HG03280 (cell line): ENCODE results near the gene TCAF1.
"Not testable (repeated sequence)": the region's sequence is repeated elsewhere in the genome, so short reads cannot be mapped to it uniquely, and the experiment has no call there.

ENCODE experiments used
- ATAC-seq: cut with Tn5 transposase; IDR thresholded peaks from one replicate; pipeline ENCODE4 v1.9.1; 2021; ENCODE audit warnings: mild to moderate bottlenecking, moderate library complexity; ENCODE audit not compliant: unreplicated experiment

Gene TCAF1

DNA sequence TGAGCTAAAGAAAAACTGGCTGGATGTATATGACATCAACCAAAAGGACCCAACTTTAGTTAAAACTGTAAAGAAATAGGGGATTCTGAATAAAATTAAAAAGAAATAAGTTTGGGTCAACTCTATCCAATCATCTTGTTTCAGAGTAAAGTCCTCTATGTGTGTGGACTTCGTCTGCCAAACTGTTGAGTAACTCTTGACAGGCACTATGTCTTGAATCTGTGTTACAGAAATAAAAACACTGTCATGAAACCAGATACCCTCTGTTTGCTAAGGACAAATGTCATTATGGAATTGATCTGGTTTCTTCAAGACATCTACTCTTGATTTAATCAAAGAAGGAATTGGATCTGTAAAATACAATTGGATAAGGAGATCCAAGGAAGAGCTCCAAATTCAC is 46.5 kb downstream of the TCAF1 start:
- not testable (repeated sequence) for ATAC-seq

- no peak for ATAC-seq
Observed at GRCh38 chr7:143850682-143851081, 51.3 kb downstream of the TCAF1 start.

- ATAC-seq = no peak
Observed at GRCh38 chr7:143849785-143850479, 52.0 kb downstream of the TCAF1 start.

- ATAC-seq = no peak
Observed at GRCh38 chr7:143848192-143848591, 53.8 kb downstream of the TCAF1 start.

GRCh38 chr7:143846692-143847091 is 55.3 kb downstream of the TCAF1 start:
- peak; percentile 53 for ATAC-seq

GRCh38 chr7:143841696-143842095 is 60.3 kb downstream of the TCAF1 start:
- ATAC-seq = not testable (repeated sequence)

- not testable (repeated sequence) for ATAC-seq
Observed at GRCh38 chr7:143840062-143840461, 61.9 kb downstream of the TCAF1 start.

DNA sequence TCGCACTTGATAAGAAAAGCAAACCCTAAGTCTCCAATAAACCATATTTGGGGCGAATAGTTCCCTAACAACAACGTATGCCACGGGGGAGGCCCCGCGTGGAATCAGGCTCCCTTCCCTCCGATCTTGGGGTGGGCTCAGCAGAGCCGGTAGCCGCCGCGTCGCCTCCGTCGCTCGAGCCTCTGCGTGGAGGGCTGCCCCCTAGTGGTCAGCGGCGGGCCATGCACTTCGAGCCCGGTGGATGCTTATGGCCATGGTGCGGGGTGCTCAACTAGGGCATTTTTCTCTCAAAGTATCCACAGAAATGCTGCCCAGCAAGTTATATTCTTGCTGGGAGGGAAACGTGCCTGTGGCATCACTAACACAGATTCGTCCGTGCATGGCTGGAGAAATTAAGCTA is 64.8 kb downstream of the TCAF1 start:
- ATAC-seq = peak; percentile 63

DNA sequence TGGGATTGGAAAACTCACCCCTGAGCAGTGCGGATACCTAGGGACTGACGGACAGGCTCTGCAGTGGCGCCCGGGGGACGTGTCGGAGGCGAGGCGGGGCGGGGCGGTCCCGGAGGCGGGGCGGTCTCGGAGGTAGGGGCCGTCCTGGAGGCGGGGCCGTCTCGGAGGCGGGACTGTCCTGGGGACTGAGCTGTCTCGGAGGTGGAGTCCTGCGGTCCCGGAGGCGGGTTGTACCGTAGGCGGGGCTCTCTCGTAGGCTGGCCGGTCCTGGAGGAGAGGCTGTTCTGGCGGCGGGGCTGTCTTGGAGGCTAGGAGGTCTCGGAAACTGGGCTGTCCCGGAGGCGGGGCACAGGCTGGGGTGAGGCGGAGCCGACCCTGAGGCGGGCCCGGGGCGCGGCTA is 65.4 kb downstream of the TCAF1 start:
- peak; percentile 82 for ATAC-seq

DNA sequence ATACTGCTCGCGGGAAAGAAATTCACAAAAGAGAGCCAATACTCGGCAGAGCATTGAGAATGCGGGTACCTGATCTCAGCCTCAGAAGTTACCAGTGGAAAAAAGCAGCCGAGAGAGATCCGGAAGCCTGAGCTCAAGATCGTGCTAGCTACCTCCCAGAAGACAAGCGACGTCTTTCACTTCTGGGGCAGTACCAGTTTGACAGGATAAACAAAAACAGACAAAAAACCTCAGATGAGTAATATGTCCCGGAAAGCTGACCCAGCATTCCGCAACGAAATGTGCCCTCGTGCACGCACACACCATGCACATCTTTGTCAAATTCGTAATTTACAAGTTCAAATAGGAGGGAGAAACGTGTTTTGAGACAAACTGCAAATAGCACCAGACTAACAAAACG is 65.9 kb downstream of the TCAF1 start:
- ATAC-seq = peak; percentile 27

- not testable (repeated sequence) for ATAC-seq
Observed at GRCh38 chr7:143826578-143826977, 75.4 kb downstream of the TCAF1 start.

DNA sequence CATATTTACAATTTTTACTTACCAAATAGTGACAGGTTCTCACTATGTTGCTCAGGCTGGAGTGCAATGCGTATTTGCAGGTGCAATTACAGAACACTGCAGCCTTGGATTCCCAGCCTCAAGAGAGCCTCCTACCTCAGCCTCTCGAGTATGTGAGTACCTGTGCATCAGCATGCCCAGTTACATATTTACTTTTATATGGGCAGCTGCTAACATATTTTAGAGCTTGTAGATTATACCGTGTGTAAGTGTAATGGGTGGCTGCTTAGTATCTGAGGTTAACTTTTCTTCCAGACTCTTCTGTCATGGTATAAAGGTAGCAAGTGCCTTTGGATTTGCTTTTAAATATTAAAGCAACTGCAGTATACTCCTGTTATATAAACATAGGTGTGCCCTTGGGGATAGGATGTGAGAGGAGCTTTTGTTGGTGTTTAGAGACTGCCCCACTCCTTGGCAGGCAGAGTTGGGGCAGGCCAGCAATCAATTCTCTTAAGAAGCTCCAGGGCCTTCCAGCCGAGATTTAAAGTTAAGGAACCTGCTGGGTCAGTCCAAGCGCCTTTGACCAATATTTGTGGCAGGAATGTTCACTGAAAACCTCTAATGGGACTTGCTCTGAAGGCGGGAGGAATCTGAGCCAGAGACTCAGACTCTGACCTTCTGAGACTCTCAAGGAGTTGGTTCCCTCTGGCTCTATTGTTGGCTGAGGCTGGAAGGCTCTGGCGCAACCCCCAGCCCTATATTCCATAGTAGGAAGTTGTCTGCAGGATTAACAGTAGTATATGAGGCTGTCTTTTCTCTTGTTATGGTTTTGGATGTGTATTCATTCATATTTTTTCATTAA is 77.5 kb downstream of the TCAF1 start:
- ATAC-seq = not testable (repeated sequence)

DNA sequence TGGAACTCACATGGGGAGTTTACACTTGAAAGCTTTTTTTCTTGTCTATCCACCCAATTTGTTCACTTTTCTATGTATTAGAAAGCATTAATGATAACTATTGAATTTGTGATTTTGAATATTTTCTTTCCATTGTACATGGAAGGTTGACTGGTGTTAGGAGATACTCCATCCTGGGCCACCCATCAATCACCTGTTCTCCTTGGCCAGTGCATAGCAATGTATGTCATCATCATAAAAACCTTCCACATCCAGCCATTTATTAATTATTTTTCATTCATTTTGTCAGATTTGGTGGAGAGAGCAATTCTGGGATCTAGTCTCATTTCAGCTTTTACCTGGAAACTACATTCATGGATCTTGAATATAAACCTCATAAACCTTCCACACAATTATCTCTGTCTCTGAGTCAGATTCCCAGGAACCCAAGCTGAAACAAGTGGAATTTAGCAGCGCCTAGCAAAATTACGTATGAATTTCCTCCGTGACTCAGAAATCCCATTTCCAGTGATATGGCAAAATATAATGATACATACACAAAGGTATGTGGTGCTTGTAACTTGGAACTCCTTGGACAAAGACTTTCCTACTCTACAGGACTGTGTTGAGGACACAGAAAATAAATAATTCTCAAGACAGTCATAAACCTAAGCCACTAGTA is 78.2 kb downstream of the TCAF1 start:
- ATAC-seq = not testable (repeated sequence)

DNA sequence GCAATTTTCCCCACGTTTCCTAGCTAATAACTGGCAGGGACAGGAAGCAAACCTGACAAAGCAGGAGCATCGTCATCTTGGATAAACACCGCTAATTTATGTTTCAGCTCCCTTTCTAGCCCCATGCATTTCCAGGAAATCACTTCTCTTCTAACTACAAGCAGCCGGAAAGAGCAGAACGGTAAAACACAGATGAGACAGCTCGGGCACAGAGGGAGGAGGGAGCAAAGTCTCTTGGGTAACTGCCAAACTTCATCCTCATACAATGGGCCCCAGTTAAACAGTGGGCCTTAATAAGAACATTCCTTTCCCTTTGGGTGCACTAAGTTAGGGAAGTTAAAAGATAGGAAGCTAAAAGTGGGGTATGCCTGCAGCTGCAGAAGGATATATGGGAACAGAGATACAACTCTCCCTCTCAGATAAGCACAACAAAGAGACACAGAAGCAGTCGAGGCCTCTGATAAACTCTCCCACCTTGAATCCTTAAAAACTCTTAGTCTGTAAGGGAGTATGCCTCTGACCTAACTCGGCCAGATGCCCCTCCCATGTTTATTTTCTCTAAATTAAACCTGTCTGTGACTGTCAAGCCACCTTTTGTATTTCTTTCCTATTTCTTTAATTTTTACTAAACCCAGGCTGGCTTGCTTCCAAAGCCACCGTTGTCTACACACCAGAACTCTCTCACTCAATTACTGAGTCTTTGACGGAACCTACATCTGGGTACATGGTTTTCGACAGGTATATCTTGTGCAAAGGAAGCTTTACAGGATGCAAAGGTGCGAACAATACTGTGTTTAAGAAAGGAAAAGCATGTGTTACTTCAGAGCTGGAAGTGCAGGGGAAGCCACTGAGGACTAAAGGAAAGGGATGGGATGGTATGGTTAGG is 80.3 kb downstream of the TCAF1 start:
- ATAC-seq = not testable (repeated sequence)

DNA sequence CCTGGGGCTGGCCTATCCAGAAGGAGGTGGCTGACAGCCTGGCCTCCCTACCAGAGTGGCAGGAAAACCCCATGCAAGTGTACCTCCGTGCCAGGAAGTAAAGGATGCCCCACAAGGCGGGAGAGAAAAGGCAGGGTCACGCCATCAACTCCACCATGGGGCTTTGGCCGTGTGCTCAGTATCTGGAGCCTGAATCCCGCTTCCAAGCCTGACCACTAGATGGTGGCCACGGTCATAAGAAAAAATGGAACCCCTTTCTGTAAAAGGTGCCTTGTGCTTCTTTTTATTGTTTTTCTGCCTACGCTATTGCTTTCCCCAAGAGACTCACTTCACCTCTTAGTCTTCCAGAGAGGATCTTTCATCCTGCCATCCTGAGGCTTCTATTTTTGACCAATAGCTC is 84.1 kb downstream of the TCAF1 start:
- ATAC-seq = peak; percentile 86

DNA sequence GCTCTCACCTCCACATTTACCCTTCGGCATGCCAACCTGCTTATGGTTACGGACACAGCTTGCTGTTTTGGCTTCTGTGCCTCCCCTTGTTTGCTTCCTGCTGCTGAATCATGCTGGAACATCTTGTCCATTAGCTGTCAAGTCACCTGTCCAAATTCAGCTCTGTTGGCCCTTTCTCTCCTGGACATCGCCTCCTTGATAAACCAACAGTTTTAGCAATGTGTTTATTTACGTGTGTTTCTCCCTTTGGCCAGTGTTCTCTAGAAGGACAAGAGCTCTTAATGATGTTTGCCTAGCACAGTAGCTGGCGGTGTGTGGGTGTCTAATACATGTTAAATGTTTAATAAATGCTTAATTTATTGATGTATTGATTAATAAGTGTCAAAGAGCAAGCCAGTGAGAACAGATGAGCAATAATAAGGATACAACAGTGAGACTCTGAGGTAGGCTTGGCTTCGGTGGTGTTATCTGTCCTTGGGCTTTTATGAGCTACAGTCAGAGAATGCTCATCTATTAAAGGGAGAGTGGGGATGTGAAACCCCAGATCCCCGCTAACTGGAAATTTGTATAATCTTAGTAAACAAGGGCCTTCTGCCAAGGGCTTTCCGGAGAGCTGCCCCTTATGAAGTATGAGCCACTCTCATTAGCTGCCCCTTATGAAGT is 85.4 kb downstream of the TCAF1 start:
- not testable (repeated sequence) for ATAC-seq

- not testable (repeated sequence) for ATAC-seq
Observed at GRCh38 chr7:143810639-143811038, 91.3 kb downstream of the TCAF1 start.

GRCh38 chr7:143806664-143807071 is 95.3 kb downstream of the TCAF1 start:
- not testable (repeated sequence) for ATAC-seq
